ENCODE results near the gene GRID1. TPM values are rescaled to one million over a fixed set of nuclear protein-coding genes. Genes with fewer than 3 reads are reported as not detected.

The GRID1 gene
- polyA plus RNA-seq, 1 donor (not counting 4 experiments of a cell fraction or from before 2014, with no cell fraction given) = 0.01 TPM

GRCh38 chr10:86186633-86187032 lies 180.0 kb downstream of the GRID1 start:
- H3K79me2 ChIP-seq (ENCODE audit: control insufficient read depth, insufficient read depth, low read length) = no peaks in the 10 kb centered on the region
- no peak for DNase-seq (ENCODE audit: low read depth, low spot score)
- H3K27me3 ChIP-seq (ENCODE audit: control insufficient read depth, extremely low read depth, insufficient read depth, low read length) = no peaks in the 10 kb centered on the region
- H3K9me1 ChIP-seq (ENCODE audit: control insufficient read depth, extremely low read depth, insufficient read depth, low read length) = no peaks in the 10 kb centered on the region
- H3K9me3 ChIP-seq (ENCODE audit: control insufficient read depth, low read depth, low read length) = no peaks in the 10 kb centered on the region
- no peaks in the 10 kb centered on the region for H3K36me3 ChIP-seq (ENCODE audit: control insufficient read depth in 2 of 2, extremely low read depth in 1 of 2, insufficient read depth in 2 of 2, low read length in 2 of 2)
- H4K20me1 ChIP-seq (ENCODE audit: control insufficient read depth, extremely low read depth, insufficient read depth, low read length) = no peaks in the 10 kb centered on the region
- no peak overlapping the region for H3K4me3 ChIP-seq (ENCODE audit: control insufficient read depth in 2 of 3, extremely low read depth in 1 of 3, insufficient read depth in 2 of 3, low read depth in 1 of 3, low read length in 3 of 3)
- H3K27ac ChIP-seq (ENCODE audit: control insufficient read depth, insufficient read depth, low read length) = no peak overlapping the region
- FAIRE-seq = no peak
- no peak overlapping the region for H3K9ac ChIP-seq (ENCODE audit: control insufficient read depth, extremely low read depth, insufficient read depth, low read length)
- dilution Hi-C loops (cut with MboI; ENCODE audit: extremely low pct_ligation_motif_present, low sequenced_read_pairs) = no loop called here
- no peaks in the 10 kb centered on the region for H3K4me1 ChIP-seq (ENCODE audit: control insufficient read depth, extremely low read depth, insufficient read depth, low read length)
- no peak for TF ChIP-seq CTCF (optimal IDR thresholded peaks at IDR 0.05 in 1 of 3, IDR thresholded peaks at IDR 0.05 in 1 of 3, conservative IDR thresholded peaks at IDR 0.05 in 1 of 3; ENCODE audit: extremely low read depth in 1 of 3, insufficient read depth in 2 of 3, low read length in 3 of 3)
- no peak for TF ChIP-seq EZH2 (IDR thresholded peaks at IDR 0.05; ENCODE audit: low read length)
- H2AFZ ChIP-seq (ENCODE audit: control insufficient read depth, low read length) = no peak overlapping the region
- H3K4me2 ChIP-seq (ENCODE audit: control insufficient read depth, extremely low read depth, insufficient read depth, low read depth, low read length) = no peak overlapping the region

- Histone ChIP-seq H3K9me1 (ENCODE audit: control insufficient read depth, extremely low read depth, insufficient read depth, low read length) (no peaks in the 10 kb centered on the region), H3K4me2 (ENCODE audit: control insufficient read depth, extremely low read depth, insufficient read depth, low read depth, low read length) (no peak overlapping the region), H4K20me1 (ENCODE audit: control insufficient read depth, extremely low read depth, insufficient read depth, low read length) (no peaks in the 10 kb centered on the region), H3K27ac (ENCODE audit: control insufficient read depth, insufficient read depth, low read length) (no peak overlapping the region), H3K4me1 (ENCODE audit: control insufficient read depth, extremely low read depth, insufficient read depth, low read length) (no peaks in the 10 kb centered on the region), H3K27me3 (ENCODE audit: control insufficient read depth, extremely low read depth, insufficient read depth, low read length) (no peaks in the 10 kb centered on the region), H2AFZ (ENCODE audit: control insufficient read depth, low read length) (no peak overlapping the region), H3K9me3 (ENCODE audit: control insufficient read depth, low read depth, low read length) (no peaks in the 10 kb centered on the region), H3K79me2 (ENCODE audit: control insufficient read depth, insufficient read depth, low read length) (no peaks in the 10 kb centered on the region), H3K36me3 (ENCODE audit: control insufficient read depth in 2 of 2, extremely low read depth in 1 of 2, insufficient read depth in 2 of 2, low read length in 2 of 2) (no peaks in the 10 kb centered on the region), H3K4me3 (ENCODE audit: control insufficient read depth in 2 of 3, extremely low read depth in 1 of 3, insufficient read depth in 2 of 3, low read depth in 1 of 3, low read length in 3 of 3) (no peak overlapping the region), H3K9ac (ENCODE audit: control insufficient read depth, extremely low read depth, insufficient read depth, low read length) (no peak overlapping the region)
- dilution Hi-C loops (cut with MboI; ENCODE audit: extremely low pct_ligation_motif_present, low sequenced_read_pairs) = no loop called here
- TF ChIP-seq CTCF (optimal IDR thresholded peaks at IDR 0.05 in 1 of 3, IDR thresholded peaks at IDR 0.05 in 1 of 3, conservative IDR thresholded peaks at IDR 0.05 in 1 of 3; ENCODE audit: extremely low read depth in 1 of 3, insufficient read depth in 2 of 3, low read length in 3 of 3) (no peak), EZH2 (IDR thresholded peaks at IDR 0.05; ENCODE audit: low read length) (no peak)
- FAIRE-seq = no peak
- DNase-seq (ENCODE audit: low read depth, low spot score) = no peak
These were observed 184.0 kb downstream of the GRID1 start for GRCh38 chr10:86182595-86182994.
